ENCODE results near the gene ARL16.
"Not testable (repeated sequence)": the region's sequence is repeated elsewhere in the genome, so short reads cannot be mapped to it uniquely, and the experiment has no call there.

The ARL16 gene

GRCh38 chr17:81694810-81695209 is 11.2 kb upstream of the ARL16 start:
- no peak for DNase-seq

DNA sequence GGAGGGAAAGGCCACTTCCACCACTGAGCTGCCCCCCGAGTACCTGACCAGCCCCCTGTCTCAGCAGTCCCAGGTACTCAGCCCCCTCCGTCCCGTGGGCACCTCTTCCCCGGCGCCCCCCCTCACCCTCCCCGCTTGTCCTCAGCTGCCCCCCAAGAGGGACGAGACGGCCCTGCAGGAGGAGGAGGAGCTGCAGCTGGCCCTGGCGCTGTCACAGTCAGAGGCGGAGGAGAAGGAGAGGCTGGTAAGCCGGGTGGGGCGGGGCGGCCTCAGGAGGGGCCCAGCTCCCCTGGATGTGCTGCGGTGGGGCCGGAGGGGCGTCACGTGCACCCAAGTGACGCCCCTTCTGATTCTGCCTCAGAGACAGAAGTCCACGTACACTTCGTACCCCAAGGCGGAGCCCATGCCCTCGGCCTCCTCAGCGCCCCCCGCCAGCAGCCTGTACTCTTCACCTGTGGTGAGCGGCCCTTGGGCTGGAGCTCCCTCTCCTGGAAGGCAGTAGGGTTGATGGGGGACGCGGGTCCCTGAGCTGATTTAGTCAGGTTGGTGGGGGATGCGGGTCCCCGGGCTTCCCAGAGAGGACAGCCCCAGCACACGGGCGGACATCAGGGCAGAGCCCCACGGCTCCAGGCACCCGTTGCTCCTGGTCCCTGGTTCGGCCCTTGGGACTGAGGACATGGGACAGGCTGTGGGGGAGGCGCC is 10.1 kb upstream of the ARL16 start:
- DNase-seq, result no peak

DNA sequence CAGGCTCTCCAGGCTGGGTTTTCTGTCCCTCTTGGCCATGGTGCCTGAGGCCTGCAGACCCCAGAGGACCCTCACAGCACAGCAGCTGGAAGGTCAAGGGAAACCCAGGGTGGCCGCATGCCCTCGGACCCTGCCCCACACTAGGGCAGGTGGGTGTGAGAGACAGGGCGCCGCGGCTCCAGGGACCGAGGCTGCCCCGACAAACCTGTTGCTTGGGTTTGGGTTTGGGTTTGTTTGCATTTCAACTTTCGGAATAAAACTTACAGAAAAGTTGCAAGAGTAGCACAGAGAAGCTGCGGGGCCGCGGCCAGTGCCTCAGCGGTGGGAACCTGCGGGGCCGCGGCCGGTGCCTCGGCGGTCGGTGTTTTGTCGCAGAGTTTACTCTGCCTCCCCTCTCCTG is 8.0 kb upstream of the ARL16 start:
- DNase-seq, result no peak

- DNase-seq, result no peak
Measured at GRCh38 chr17:81691196-81691595, 7.6 kb upstream of the ARL16 start.

- no peak for DNase-seq
Measured at GRCh38 chr17:81690549-81690948, 7.0 kb upstream of the ARL16 start.

GRCh38 chr17:81690066-81690465 is 6.5 kb upstream of the ARL16 start:
- DNase-seq, result no peak

GRCh38 chr17:81688616-81689015 is 5.0 kb upstream of the ARL16 start:
- DNase-seq, result no peak

GRCh38 chr17:81687770-81688541 is 4.4 kb upstream of the ARL16 start:
- no peak for DNase-seq

DNA sequence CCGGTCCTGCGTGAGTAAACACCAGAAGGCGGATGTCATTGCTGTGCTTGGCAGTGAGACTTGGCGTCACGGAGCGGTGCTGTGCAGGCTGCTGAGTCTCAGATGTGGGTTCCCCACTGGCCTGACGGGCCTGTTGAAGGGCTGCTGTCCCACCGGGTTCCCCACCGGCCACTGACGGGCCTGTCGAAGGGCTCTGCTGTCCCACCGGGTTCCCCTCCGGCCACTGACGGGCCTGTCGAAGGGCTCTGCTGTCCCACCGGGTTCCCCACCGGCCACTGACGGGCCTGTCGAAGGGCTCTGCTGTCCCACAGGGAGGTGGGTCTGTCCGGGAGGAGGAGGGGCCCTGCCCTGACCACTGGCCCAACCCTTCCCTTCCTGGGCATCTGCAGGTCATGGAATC is 3.0 kb upstream of the ARL16 start:
- no peak for DNase-seq

GRCh38 chr17:81685108-81685507 is 1.5 kb upstream of the ARL16 start:
- no peak for DNase-seq

- no peak for DNase-seq
Measured at GRCh38 chr17:81684442-81684911, 880 bp upstream of the ARL16 start.

DNA sequence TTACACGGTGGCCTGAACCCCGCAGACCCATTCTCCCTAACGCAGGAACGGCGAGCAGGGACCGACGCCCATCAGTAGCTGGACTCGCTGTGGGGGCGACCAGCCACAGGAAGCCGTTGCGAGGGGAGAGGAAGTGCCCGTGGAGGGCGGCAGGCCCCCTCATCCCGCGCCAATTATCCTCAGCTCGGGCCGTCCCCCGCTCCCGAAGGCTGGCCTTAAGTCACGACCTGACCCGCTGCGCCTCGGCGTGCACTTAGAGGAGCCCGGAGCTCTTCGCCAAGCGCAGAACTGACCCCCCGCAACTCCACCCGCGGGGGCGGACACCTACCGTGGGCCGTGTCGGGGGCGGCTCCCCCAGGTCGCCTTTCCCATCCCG is 401 bp downstream of the ARL16 start:
- DNase-seq, result no peak

- peak; percentile 9 for DNase-seq
Measured at GRCh38 chr17:81682565-81683207, 911 bp downstream of the ARL16 start.

DNA sequence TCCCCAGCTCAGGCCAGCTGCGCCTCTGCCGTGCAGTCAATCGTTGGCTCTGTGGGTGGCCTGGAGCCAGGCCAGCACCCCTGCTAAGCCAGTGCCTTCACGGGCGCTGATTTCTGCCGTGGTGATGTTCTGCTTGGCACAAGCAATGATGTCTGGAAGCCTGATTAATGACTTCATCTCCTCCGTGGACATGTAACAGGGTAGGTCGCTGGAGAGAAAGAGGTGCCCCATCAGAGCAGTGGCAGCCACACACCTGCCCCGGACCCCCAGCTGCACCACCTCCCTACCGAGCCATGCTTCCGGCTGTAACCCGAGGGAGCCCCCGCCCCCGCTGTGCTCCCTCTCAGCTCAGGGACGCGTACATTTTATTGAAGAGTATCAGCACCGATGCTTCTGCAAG is 1.9 kb downstream of the ARL16 start:
- DNase-seq, result peak; percentile 80

DNA sequence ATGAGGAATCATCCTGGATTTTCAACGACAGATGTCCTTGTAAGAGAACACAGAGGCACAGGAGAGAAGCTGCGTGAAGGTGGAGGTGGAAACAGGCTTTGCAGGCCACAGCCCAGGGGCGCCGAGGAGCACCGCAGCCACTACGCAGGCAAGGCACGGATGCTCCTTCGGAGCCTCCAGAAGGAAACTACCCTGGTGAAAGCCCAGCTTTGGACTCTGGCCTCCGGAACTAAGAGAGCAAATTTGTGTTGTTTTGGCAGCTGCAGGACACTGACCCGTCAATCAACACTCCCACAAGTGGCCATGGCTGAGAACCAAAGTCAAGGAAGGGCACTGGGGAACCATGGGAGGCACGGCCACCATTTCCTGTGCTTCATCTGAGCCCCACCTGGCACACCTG is 3.4 kb downstream of the ARL16 start:
- DNase-seq, result no peak

DNA sequence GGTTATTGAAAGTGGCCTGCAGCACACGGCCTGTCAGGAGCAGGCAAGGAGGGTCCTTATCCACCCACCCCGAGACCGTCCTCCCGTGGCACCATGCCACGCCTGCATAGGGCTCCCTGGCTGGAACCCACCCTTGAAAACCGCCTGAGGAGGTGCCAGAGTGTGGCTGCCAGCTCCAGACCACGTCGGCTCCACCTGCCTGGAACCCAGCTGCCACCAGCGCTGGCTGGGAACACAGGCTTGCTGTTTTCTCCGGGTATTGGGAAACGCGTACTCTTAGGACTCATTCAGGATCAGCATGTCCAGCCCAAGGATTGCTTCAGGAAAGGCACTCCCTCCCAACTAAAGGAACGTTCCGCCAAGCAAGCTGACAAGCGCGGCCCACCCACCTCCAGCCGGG is 6.7 kb downstream of the ARL16 start:
- DNase-seq, result peak; percentile 21

- not testable (repeated sequence) for DNase-seq
Measured at GRCh38 chr17:81675515-81676221, 7.9 kb downstream of the ARL16 start.

DNA sequence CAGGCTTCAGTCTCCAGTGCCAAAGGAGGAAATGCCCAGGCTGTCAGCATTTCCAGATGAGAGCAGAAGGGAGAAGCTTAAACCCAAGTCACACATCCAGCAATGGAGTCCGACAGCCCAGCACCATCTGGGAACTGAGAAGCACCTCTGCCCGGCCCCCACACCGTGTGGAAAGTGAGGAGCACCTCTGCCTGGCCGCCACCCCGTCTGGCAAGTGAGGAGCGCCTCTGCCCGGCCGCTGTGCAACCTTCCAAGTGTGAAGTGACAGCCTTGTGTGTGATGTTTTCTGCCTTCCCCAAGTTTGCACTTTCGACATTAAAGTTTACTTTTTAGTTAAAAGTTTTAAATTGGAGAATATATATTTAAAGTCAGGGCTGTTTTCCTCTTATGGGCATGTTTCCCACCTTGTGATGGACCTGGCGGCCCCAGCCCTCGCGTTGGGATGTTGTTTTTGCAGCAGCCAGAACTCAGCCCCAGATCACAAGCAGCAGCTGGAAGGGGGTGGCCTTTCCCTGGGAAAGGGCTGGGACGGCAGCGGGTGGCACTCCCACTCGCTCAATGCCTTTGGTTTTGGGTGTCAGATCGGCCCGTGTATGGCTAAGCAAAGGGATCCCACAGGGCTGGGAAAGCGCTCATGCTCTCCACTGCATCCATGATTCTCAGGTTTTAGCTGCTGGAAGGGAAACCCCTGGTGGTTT is 9.9 kb downstream of the ARL16 start:
- DNase-seq, result no peak

GRCh38 chr17:81672954-81673353 is 10.6 kb downstream of the ARL16 start:
- no peak for DNase-seq

DNA sequence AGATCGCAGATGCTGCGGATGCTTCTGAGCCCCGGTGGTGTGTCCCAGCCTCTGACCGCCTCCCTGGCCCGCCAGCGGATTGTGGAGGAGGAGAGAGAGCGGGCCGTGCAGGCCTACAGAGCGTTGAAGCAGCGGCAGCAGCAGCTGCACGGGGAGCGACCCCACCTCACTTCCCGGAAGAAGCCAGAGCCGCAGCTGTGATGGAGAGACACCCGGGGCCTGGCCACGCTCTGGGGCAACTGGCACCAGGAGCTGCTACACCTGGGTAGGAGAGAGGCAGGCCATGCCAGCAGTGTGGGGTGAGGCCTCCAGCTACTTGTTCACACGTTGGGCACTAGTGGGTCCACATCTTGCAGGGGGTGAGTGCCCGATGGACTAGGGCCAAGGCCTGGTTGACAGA is 11.1 kb downstream of the ARL16 start:
- DNase-seq, result no peak

DNA sequence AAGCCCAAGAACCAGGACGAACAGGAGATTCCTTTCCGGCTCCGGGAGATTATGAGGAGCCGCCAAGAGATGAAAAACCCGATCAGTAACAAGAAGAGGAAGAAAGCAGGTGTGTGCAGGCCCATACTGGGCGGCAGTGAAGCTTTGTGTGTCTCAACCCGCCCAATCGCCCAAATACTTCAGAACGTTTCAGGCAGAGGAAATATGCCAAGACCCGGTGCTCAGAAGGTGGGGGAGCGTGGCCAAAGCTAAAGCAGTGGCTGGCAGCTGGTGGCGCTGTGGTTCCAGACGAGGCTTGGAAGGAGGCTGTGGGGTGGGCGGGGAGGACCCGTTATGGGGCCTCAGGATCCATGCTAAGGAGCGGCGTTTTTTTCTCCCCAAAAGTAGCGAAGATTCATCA is 15.8 kb downstream of the ARL16 start:
- DNase-seq, result no peak

GRCh38 chr17:81666342-81667191 is 17.0 kb downstream of the ARL16 start, which contains the start of the genes CCDC137 and OXLD1:
CCDC137 (plus strand) TSS chr17:81666737; CDS start chr17:81666767, 30 bp downstream.
OXLD1 (minus strand) TSS chr17:81666605; CDS start chr17:81666577, 28 bp downstream.
- DNase-seq, result peak; percentile 94
